ENCODE results near the gene SLC9A8. TPM values are rescaled to one million over a fixed set of nuclear protein-coding genes. Genes with fewer than 3 reads are reported as not detected.
A peak's percentile ranks its signal among the peaks of the same experiment; 100 is the strongest.

SLC9A8 gene
- polyA plus RNA-seq, 2 of the 4 experiments (the other 2 are of a cell fraction) = 5.0 to 7.9 TPM

- no peak for TF ChIP-seq CHD4 (IDR thresholded peaks at IDR 0.05; ENCODE audit: borderline replicate concordance)
- no peak for TF ChIP-seq RARB (CRISPR knock-in tag; IDR thresholded peaks at IDR 0.05)
- no peak for TF ChIP-seq EP300 (IDR thresholded peaks at IDR 0.05)
- TF ChIP-seq RCOR1 (IDR thresholded peaks at IDR 0.05; ENCODE audit: low read depth, low read length) = no peak
- TF ChIP-seq JUNB (IDR thresholded peaks at IDR 0.05) = no peak
- no peak for TF ChIP-seq EHMT2 (IDR thresholded peaks at IDR 0.05; ENCODE audit: low read depth)
- TF ChIP-seq GATA3 (IDR thresholded peaks at IDR 0.05; ENCODE audit: borderline replicate concordance) = no peak
- TF ChIP-seq NPAS2 (CRISPR knock-in tag; IDR thresholded peaks at IDR 0.05; ENCODE audit: borderline replicate concordance) = no peak
- no peak for TF ChIP-seq MAFK (IDR thresholded peaks at IDR 0.05; ENCODE audit: partially characterized antibody)
- no peak for TF ChIP-seq MAX (IDR thresholded peaks at IDR 0.05)
- TF ChIP-seq CBX2 (IDR thresholded peaks at IDR 0.05; ENCODE audit: borderline replicate concordance, low read depth) = no peak
- TF ChIP-seq SREBF2 (IDR thresholded peaks at IDR 0.05) = no peak
- TF ChIP-seq MYC (IDR thresholded peaks at IDR 0.05; ENCODE audit: borderline replicate concordance, low read length) = no peak
- TF ChIP-seq NFE2L2 (conservative IDR thresholded peaks at IDR 0.05; ENCODE audit: low read length) = no peak
- no peak for TF ChIP-seq BHLHE40 (IDR thresholded peaks at IDR 0.05; ENCODE audit: low read depth, low read length)
- no peak for TF ChIP-seq TP53 (CRISPR knock-in tag; IDR thresholded peaks at IDR 0.05)
- no peak for TF ChIP-seq FOSB (CRISPR knock-in tag; IDR thresholded peaks at IDR 0.05)
- TF ChIP-seq ATOH8 (CRISPR knock-in tag; IDR thresholded peaks at IDR 0.05; ENCODE audit: low read depth) = no peak
- TF ChIP-seq PHF8 (IDR thresholded peaks at IDR 0.05; ENCODE audit: borderline replicate concordance, low read depth) = no peak
- no peak for TF ChIP-seq HOXB5 (CRISPR knock-in tag; IDR thresholded peaks at IDR 0.05)
- FAIRE-seq = no peak
- CTCF ChIA-PET = interaction anchor here (1.1 to 6.4 kb wide), 4 partner anchors 10 to 213 kb away, joined by 3 to 34 read pairs (median 8); partner anchors contain the start of gene SLC9A8
Measured at GRCh38 chr20:49823152-49823847, 10.7 kb downstream of the SLC9A8 start.

GRCh38 chr20:49824206-49824605 lies 11.6 kb downstream of the SLC9A8 start:
- no peak overlapping the region for H3K4me3 ChIP-seq
- WGBS (ENCODE audit: missing lambda C conversion rate) = 90% methylated on average over 2 of the region's 2 CpGs
- peaks cover 5% of the 10 kb centered on the region; the same call in 1 of the 3 replicates for H3K9me3 ChIP-seq
- no peak for FAIRE-seq
- ATAC-seq = no peak
- DNase-seq (ENCODE audit: low read depth in 1 of 2, low spot score in 1 of 2) = no peak
- ChIA-PET POLR2A (interaction anchor here (1.6 kb wide), 1 partner anchor 11 kb away, joined by 4 read pairs; the partner anchor contains the start of gene SLC9A8), CTCF (interaction anchor here (1.1 to 6.4 kb wide), 5 partner anchors 11 to 219 kb away, joined by 3 to 34 read pairs (median 3); partner anchors contain the start of gene SLC9A8)
- no peak overlapping the region for H3K4me2 ChIP-seq
- peak overlapping the region in 1 of 2 experiments; percentile 45; a peak in 1 of 6 replicates for H3K27ac ChIP-seq
- TF ChIP-seq JUN (IDR thresholded peaks at IDR 0.05) (no peak), CTCF (IDR thresholded peaks at IDR 0.05) (no peak)
- H3K4me1 ChIP-seq = peaks cover 39% of the 10 kb centered on the region

More at GRCh38 chr20:49823152-49823847, 10.7 kb downstream of the SLC9A8 start:
- POLR2A ChIA-PET = interaction anchor here (1.6 kb wide), 1 partner anchor 10 kb away, joined by 4 read pairs; the partner anchor contains the start of gene SLC9A8
- Histone ChIP-seq H3K9me3 (peaks cover 5% of the 10 kb centered on the region; the same call in 1 of the 3 replicates), H3K4me1 (peaks cover 39% of the 10 kb centered on the region), H3K4me2 (no peak overlapping the region), H3K4me3 (no peak overlapping the region), H3K27ac (no peak overlapping the region; a peak in 1 of 6 replicates)
- 54% methylated on average over 2 of the region's 2 CpGs for WGBS (ENCODE audit: missing lambda C conversion rate)
- DNase-seq (ENCODE audit: low read depth in 1 of 2, low spot score in 1 of 2) = no peak
- ATAC-seq = no peak
